Keratinocyte (primary cell): Measurements from ENCODE around the gene CYSTM1. TPM values are rescaled to one million over a fixed set of nuclear protein-coding genes. Genes with fewer than 3 reads are reported as not detected.

Experiments used
- DNase-seq: peaks from one replicate; pipeline ENCODE4 v3.0.0-alpha.2; 2011; ENCODE audit warnings: low read depth, missing footprints, low spot score
- FAIRE-seq: peaks from 2 replicates; lab custom pipeline; 2011; peaks lifted over from hg19 to GRCh38; lab: Jason Lieb, UNC
- H2AFZ ChIP-seq: 2 replicates; pipeline ENCODE4 v1.6.0; 2012; ENCODE audit warnings: low read length, control low read depth, inconsistent platforms; ENCODE audit not compliant: control insufficient read depth
- H3K27ac ChIP-seq: 2 replicates; pipeline ENCODE4 v1.5.1; 2011; ENCODE audit warnings: low read length; ENCODE audit not compliant: control insufficient read depth, insufficient read depth
- H3K27me3 ChIP-seq: 3 replicates; pipeline ENCODE4 v1.6.0; 2011; ENCODE audit warnings: low read length; ENCODE audit not compliant: control insufficient read depth, insufficient read depth; ENCODE audit errors: extremely low read depth
- H3K36me3 ChIP-seq, 2 experiments: 2 replicates in 1 of 2; 3 replicates in 1 of 2; pipeline ENCODE4 v1.5.1; 2011; ENCODE audit warnings: low read length in 2 of 2, mild to moderate bottlenecking in 1 of 2; ENCODE audit not compliant: control insufficient read depth in 2 of 2, insufficient read depth in 2 of 2; ENCODE audit errors: extremely low read depth in 1 of 2
- H3K4me1 ChIP-seq: 3 replicates; pipeline ENCODE4 v1.5.1; 2011; ENCODE audit warnings: low read length; ENCODE audit not compliant: control insufficient read depth, insufficient read depth; ENCODE audit errors: extremely low read depth
- H3K4me2 ChIP-seq: 3 replicates; pipeline ENCODE4 v1.6.0; 2011; ENCODE audit warnings: low read depth, low read length; ENCODE audit not compliant: control insufficient read depth, insufficient read depth; ENCODE audit errors: extremely low read depth
- H3K4me3 ChIP-seq, 3 experiments: fragments of 200-600 bp in 1 of 3; sonication (generic) in 1 of 3; 2 replicates in 2 of 3; 3 replicates in 1 of 3; pipeline ENCODE4 v1.5.1; 2011 to 2016; ENCODE audit warnings: low read length in 3 of 3, mild to moderate bottlenecking in 3 of 3, control low read depth in 2 of 3, inconsistent platforms in 1 of 3, low read depth in 1 of 3, mixed read lengths in 1 of 3, mixed run types in 1 of 3, moderate library complexity in 1 of 3; ENCODE audit not compliant: control insufficient read depth in 2 of 3, insufficient read depth in 2 of 3; ENCODE audit errors: extremely low read depth in 1 of 3
- H3K79me2 ChIP-seq: 2 replicates; pipeline ENCODE4 v1.6.0; 2012; ENCODE audit warnings: low read length; ENCODE audit not compliant: control insufficient read depth, insufficient read depth
- H3K9ac ChIP-seq: 3 replicates; pipeline ENCODE4 v1.6.0; 2011; ENCODE audit warnings: low read length; ENCODE audit not compliant: control insufficient read depth, insufficient read depth; ENCODE audit errors: extremely low read depth
- H3K9me1 ChIP-seq: 3 replicates; pipeline ENCODE4 v1.6.0; 2011; ENCODE audit warnings: low read length; ENCODE audit not compliant: control insufficient read depth, insufficient read depth; ENCODE audit errors: extremely low read depth
- H3K9me3 ChIP-seq: 2 replicates; pipeline ENCODE4 v1.5.1; 2012; ENCODE audit warnings: low read depth, low read length; ENCODE audit not compliant: control insufficient read depth
- H4K20me1 ChIP-seq: 3 replicates; pipeline ENCODE4 v1.6.0; 2011; ENCODE audit warnings: low read length; ENCODE audit not compliant: control insufficient read depth, insufficient read depth; ENCODE audit errors: extremely low read depth
- CTCF ChIP-seq, 3 experiments: IDR thresholded peaks in 1 of 3; conservative IDR thresholded peaks in 1 of 3; optimal IDR thresholded peaks in 1 of 3; 2 replicates in 2 of 3; 3 replicates in 1 of 3; pipeline versions ENCODE3 to v1.5.1; 2011; ENCODE audit warnings: low read length in 3 of 3, mild to moderate bottlenecking in 3 of 3, moderate library complexity in 2 of 3, control low read depth in 1 of 3, inconsistent platforms in 1 of 3; ENCODE audit not compliant: insufficient read depth in 2 of 3; ENCODE audit errors: extremely low read depth in 1 of 3
- EZH2 ChIP-seq: IDR thresholded peaks from one replicate; pipeline ENCODE4 v1.6.1; 2012; ENCODE audit warnings: inconsistent platforms, mild to moderate bottlenecking, low read length, moderate library complexity
- dilution Hi-C: fragments of 300-500 bp; cut with MboI; formaldehyde crosslinking; loops from one replicate; pipeline ENCODE4 v1.7.0; 2020; ENCODE audit warnings: low sequenced_read_pairs; ENCODE audit not compliant: extremely low pct_ligation_motif_present
- polyA plus RNA-seq, 5 experiments: library from polyadenylated mRNA; depleted of rRNA in 3 of 5; stranded (reverse) in 3 of 5; stranded (forward) in 1 of 5; unstranded in 1 of 5; fragments of >200 nt; gene quantifications; 1 replicate in 1 of 5; 2 replicates in 3 of 5; 3 replicates in 1 of 5; pipeline versions ENCODE4 v1.2.1 to v1.2.3, GENCODE V29; 2011 to 2012; ENCODE audit warnings: missing spikeins in 2 of 5, low read depth in 1 of 5, low replicate concordance in 1 of 5

The CYSTM1 gene
- polyA plus RNA-seq, 1 donor (not counting 4 experiments of a cell fraction or from before 2014, with no cell fraction given): 34.3 TPM

GRCh38 chr5:140282266-140282665, 107.3 kb downstream of the CYSTM1 start:
- H3K27me3 ChIP-seq: no peaks in the 10 kb centered on the region
- no peak overlapping the region for H3K4me2 ChIP-seq
- H3K27ac ChIP-seq: no peak overlapping the region
- H3K4me1 ChIP-seq: no peaks in the 10 kb centered on the region
- H3K36me3 ChIP-seq: no peaks in the 10 kb centered on the region
- H4K20me1 ChIP-seq: no peaks in the 10 kb centered on the region
- no peaks in the 10 kb centered on the region for H3K9me3 ChIP-seq
- no peak overlapping the region for H3K4me3 ChIP-seq
- no peak for DNase-seq
- H3K9me1 ChIP-seq: no peaks in the 10 kb centered on the region
- H3K79me2 ChIP-seq: peaks cover 30% of the 10 kb centered on the region
- no peak for FAIRE-seq
- H2AFZ ChIP-seq: no peak overlapping the region
- dilution Hi-C loops: no loop called here
- no peak overlapping the region for H3K9ac ChIP-seq
- TF ChIP-seq CTCF (optimal IDR thresholded peaks at IDR 0.05 in 1 of 3, IDR thresholded peaks at IDR 0.05 in 1 of 3, conservative IDR thresholded peaks at IDR 0.05 in 1 of 3; ENCODE audit: extremely low read depth in 1 of 3, insufficient read depth in 2 of 3, low read length in 3 of 3) (no peak), EZH2 (no peak)

DNA sequence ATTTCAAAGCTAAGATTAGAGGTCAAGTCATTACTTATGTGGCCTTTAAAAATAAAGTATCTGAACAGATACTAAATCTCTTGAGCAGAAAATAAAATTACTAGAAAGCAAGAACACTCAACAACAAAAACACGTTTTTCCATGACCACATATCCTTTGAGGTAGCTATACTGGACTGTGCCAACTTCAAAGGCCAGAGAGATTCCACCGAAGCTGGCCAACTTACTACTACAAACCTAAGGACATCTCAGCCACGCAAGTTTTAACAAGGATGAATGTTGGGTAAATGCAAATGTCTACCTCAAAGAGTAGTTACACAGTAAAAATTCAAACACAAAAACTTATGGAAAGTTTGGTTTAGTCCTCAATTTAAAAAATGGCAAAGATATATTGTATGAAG, 109.0 kb downstream of the CYSTM1 start:
- Histone ChIP-seq H3K27me3 (no peaks in the 10 kb centered on the region), H3K4me2 (no peak overlapping the region), H3K9me3 (no peaks in the 10 kb centered on the region), H4K20me1 (no peaks in the 10 kb centered on the region), H3K4me1 (no peaks in the 10 kb centered on the region), H3K36me3 (no peaks in the 10 kb centered on the region), H3K9ac (no peak overlapping the region), H2AFZ (no peak overlapping the region), H3K4me3 (no peak overlapping the region), H3K9me1 (no peaks in the 10 kb centered on the region), H3K79me2 (peaks cover 46% of the 10 kb centered on the region), H3K27ac (no peak overlapping the region)
- dilution Hi-C loops: no loop called here
- DNase-seq: no peak
- TF ChIP-seq EZH2: no peak
- TF ChIP-seq CTCF (optimal IDR thresholded peaks at IDR 0.05 in 1 of 3, IDR thresholded peaks at IDR 0.05 in 1 of 3, conservative IDR thresholded peaks at IDR 0.05 in 1 of 3; ENCODE audit: extremely low read depth in 1 of 3, insufficient read depth in 2 of 3, low read length in 3 of 3): no peak
- no peak for FAIRE-seq
